ENCODE results near the gene MOB2. TPM values are rescaled to one million over a fixed set of nuclear protein-coding genes. Genes with fewer than 3 reads are reported as not detected.

MOB2 gene
- total and polyA plus RNA-seq, 9 of the 15 experiments (the other 6 are each of a cell fraction or from before 2014, with no cell fraction given), result 0.17 to 36.8 (median 19.2) TPM

DNA sequence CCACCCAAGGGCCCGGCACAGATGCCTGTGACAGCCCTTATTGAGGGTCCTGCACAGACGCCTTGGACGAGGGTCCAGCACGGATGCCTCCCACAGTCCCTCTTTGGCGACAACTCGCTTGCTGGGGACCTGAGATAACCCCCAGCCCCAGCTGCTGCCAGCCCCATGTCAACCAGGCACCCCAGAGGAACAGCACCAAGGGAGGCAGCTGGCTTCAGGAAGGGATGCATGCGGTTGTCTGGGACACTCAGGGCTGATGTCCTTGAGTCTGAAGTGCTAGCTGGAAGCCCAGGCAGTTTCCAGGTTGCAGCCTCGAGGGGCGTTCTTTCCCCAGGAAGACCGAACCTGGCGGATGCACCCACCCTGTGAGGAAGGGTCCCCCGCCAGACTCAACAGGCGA lies 33.8 kb downstream of the MOB2 start:
- H4K20me1 ChIP-seq (replicated peaks; ENCODE audit: control insufficient read depth, insufficient read depth, low read length), result peaks cover 25% of the 10 kb centered on the region
- TF ChIP-seq ZNF263 (CRISPR knock-in tag; IDR thresholded peaks at IDR 0.05; ENCODE audit: borderline replicate concordance) (no peak), ZNF668 (CRISPR knock-in tag; IDR thresholded peaks at IDR 0.05) (no peak), NRF1 (conservative IDR thresholded peaks at IDR 0.05 in 1 of 2, IDR thresholded peaks at IDR 0.05 in 1 of 2) (no peak), MCM7 (IDR thresholded peaks at IDR 0.05) (no peak), SP1 (CRISPR knock-in tag; IDR thresholded peaks at IDR 0.05) (no peak)
- TF ChIP-seq, protein P1, sequence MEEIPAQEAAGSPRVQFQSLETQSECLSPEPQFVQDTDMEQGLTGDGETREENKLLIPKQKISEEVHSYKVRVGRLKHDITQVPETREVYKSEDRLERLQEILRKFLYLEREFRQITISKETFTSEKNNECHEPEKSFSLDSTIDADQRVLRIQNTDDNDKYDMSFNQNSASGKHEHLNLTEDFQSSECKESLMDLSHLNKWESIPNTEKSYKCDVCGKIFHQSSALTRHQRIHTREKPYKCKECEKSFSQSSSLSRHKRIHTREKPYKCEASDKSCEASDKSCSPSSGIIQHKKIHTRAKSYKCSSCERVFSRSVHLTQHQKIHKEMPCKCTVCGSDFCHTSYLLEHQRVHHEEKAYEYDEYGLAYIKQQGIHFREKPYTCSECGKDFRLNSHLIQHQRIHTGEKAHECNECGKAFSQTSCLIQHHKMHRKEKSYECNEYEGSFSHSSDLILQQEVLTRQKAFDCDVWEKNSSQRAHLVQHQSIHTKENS (CRISPR knock-in tag; IDR thresholded peaks at IDR 0.05), result no peak
- TF ChIP-seq, protein P2, sequence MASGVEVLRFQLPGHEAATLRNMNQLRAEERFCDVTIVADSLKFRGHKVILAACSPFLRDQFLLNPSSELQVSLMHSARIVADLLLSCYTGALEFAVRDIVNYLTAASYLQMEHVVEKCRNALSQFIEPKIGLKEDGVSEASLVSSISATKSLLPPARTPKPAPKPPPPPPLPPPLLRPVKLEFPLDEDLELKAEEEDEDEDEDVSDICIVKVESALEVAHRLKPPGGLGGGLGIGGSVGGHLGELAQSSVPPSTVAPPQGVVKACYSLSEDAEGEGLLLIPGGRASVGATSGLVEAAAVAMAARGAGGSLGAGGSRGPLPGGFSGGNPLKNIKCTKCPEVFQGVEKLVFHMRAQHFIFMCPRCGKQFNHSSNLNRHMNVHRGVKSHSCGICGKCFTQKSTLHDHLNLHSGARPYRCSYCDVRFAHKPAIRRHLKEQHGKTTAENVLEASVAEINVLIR (CRISPR knock-in tag; IDR thresholded peaks at IDR 0.05), result no peak
- TF ChIP-seq, protein P3, sequence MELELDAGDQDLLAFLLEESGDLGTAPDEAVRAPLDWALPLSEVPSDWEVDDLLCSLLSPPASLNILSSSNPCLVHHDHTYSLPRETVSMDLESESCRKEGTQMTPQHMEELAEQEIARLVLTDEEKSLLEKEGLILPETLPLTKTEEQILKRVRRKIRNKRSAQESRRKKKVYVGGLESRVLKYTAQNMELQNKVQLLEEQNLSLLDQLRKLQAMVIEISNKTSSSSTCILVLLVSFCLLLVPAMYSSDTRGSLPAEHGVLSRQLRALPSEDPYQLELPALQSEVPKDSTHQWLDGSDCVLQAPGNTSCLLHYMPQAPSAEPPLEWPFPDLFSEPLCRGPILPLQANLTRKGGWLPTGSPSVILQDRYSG (tag; conservative IDR thresholded peaks at IDR 0.05; ENCODE audit: low read depth), result no peak
- no peak overlapping the region for H3K4me2 ChIP-seq (ENCODE audit: insufficient read depth, low read length)
- H3K4me1 ChIP-seq (replicated peaks in 1 of 2; ENCODE audit: control insufficient read depth in 2 of 2, insufficient read depth in 2 of 2, low read length in 2 of 2), result peaks cover 0 to 67% of the 10 kb centered on the region in 2 experiments; a peak in 2 of 5 replicates
- no peaks in the 10 kb centered on the region for H3K79me2 ChIP-seq (ENCODE audit: control insufficient read depth, insufficient read depth, low read length)
- no peak overlapping the region for H3K9ac ChIP-seq (ENCODE audit: insufficient read depth in 1 of 2, low read depth in 2 of 2, low read length in 2 of 2)
- H3K9me3 ChIP-seq (replicated peaks; ENCODE audit: control insufficient read depth, insufficient read depth, low read depth, low read length), result no peaks in the 10 kb centered on the region
- H3K27ac ChIP-seq (ENCODE audit: extremely low read depth, low read depth, low read length), result no peak overlapping the region
- in situ Hi-C loops (cut with MboI) (no loop called here), intact Hi-C loops (cut with micrococcal nuclease) (loop anchor here (5.0 to 10.0 kb wide), 2 partner anchors 65 to 122 kb away; partner anchors contain the start of gene DUSP8)
- ChIA-PET CTCF (ENCODE audit: low intra/inter-chr PET ratio) (interaction anchor here (0.6 to 1.1 kb wide), 2 partner anchors 121 to 122 kb away, joined by 3 to 8 read pairs; no protein-coding TSS in a partner anchor), POLR2A (interaction anchor here (0.6 kb wide), 1 partner anchor 122 kb away, joined by 3 read pairs; no protein-coding TSS in a partner anchor)
- H3K9me1 ChIP-seq (ENCODE audit: control insufficient read depth, insufficient read depth, low read length), result no peaks in the 10 kb centered on the region
- 1% methylated on average over 12 of the region's 13 CpGs for WGBS (ENCODE audit: insufficient coverage, low coverage, missing lambda C conversion rate)
- no peak overlapping the region for H2AFZ ChIP-seq (ENCODE audit: low read depth, low read length)
- FAIRE-seq (no peak), ATAC-seq (no peak), DNase-seq (ENCODE audit: extremely low read depth in 1 of 4, low spot score in 3 of 4) (no peak)
- H3K27me3 ChIP-seq (ENCODE audit: control insufficient read depth in 2 of 2, insufficient read depth in 2 of 2, low read length in 2 of 2), result peaks cover 9 to 67% of the 10 kb centered on the region in 2 experiments; a peak in 3 of 5 replicates
- no peak overlapping the region for H3K4me3 ChIP-seq
- no TSS peak for BruUV-seq (replicated peaks)
- no peaks in the 10 kb centered on the region for H3K36me3 ChIP-seq (ENCODE audit: control insufficient read depth, insufficient read depth, low read length)
